K562 (cell line): ENCODE data around the gene NRXN3. TPM values are rescaled to one million over a fixed set of nuclear protein-coding genes. Genes with fewer than 3 reads are reported as not detected.

ENCODE experiments used
- ATAC-seq: fragments of 200-7000 bp; cut with Tn5 transposase; 3 replicates; pipeline ENCODE4 v1.9.1; 2020; ENCODE audit warnings: moderate library complexity
- BruUV-seq: library from RNA; stranded (reverse); fragments of 400-500 nt; replicated peaks from 2 replicates; lab custom pipeline; 2021; lab: Mats Ljungman, UMichigan
- CTCF ChIA-PET: fragments of 300-600 bp; formaldehyde crosslinking; extraction: SDS; loops from one replicate; lab custom pipeline; 2021; ENCODE audit warnings: low intra/inter-chr PET ratio; lab: Yijun Ruan, JAX
- POLR2A ChIA-PET: fragments of 300-600, 350-650 bp; sonication (Branson Sonifier 250); formaldehyde crosslinking; extraction: SDS; loops from one replicate; lab custom pipeline; 2021; ENCODE audit warnings: antibody characterized with exemption, inconsistent platforms; lab: Yijun Ruan, JAX
- DNase-seq, 4 experiments: peaks; one replicate each; pipeline versions ENCODE4 v3.0.0 to v3.0.0-alpha.2; 2011 to 2018; ENCODE audit warnings: low spot score in 3 of 4, mixed read lengths in 3 of 4; ENCODE audit errors: extremely low read depth in 1 of 4
- FAIRE-seq: peaks from 2 replicates; lab custom pipeline; 2011; peaks lifted over from hg19 to GRCh38; lab: Jason Lieb, UNC
- H2AFZ ChIP-seq: 2 replicates; pipeline ENCODE4 v1.6.0; 2011; ENCODE audit warnings: low read depth, low read length, control low read depth, inconsistent platforms
- H3K27ac ChIP-seq: fragments of 200-600 bp; 3 replicates; pipeline ENCODE4 v1.8.0; 2011; ENCODE audit warnings: low read depth, mild to moderate bottlenecking, control low read depth, inconsistent platforms, low read length, moderate library complexity, mixed read lengths; ENCODE audit errors: extremely low read depth
- H3K27me3 ChIP-seq, 2 experiments: fragments of 300-600 bp in 1 of 2; 2 replicates in 1 of 2; 3 replicates in 1 of 2; pipeline versions ENCODE4 v1.6.0 to v1.8.0; 2011; ENCODE audit warnings: inconsistent platforms in 2 of 2, low read length in 2 of 2, mild to moderate bottlenecking in 1 of 2, mixed read lengths in 1 of 2, moderate library complexity in 1 of 2; ENCODE audit not compliant: control insufficient read depth in 2 of 2, insufficient read depth in 2 of 2
- H3K36me3 ChIP-seq: fragments of 300-600 bp; 3 replicates; pipeline ENCODE4 v1.8.0; 2011; ENCODE audit warnings: mild to moderate bottlenecking, low read length, inconsistent platforms; ENCODE audit not compliant: control insufficient read depth, insufficient read depth
- H3K4me1 ChIP-seq, 2 experiments: fragments of 200-600 bp in 1 of 2; replicated peaks in 1 of 2; 2 replicates in 1 of 2; 3 replicates in 1 of 2; pipeline versions ENCODE4 v1.5.1 to v1.8.0; 2011; ENCODE audit warnings: inconsistent platforms in 2 of 2, low read length in 2 of 2, mild to moderate bottlenecking in 1 of 2, mixed read lengths in 1 of 2, moderate library complexity in 1 of 2; ENCODE audit not compliant: control insufficient read depth in 2 of 2, insufficient read depth in 2 of 2
- H3K4me2 ChIP-seq: 2 replicates; pipeline ENCODE4 v1.6.1; 2011; ENCODE audit warnings: low read length, control low read depth, inconsistent platforms, mixed read lengths; ENCODE audit not compliant: insufficient read depth
- H3K4me3 ChIP-seq: fragments of 200-600 bp; sonication (generic), shearing (Covaris generic); 2 replicates; pipeline ENCODE4 v1.5.1; 2016; ENCODE audit warnings: control low read depth, inconsistent platforms
- H3K79me2 ChIP-seq: fragments of 200-600 bp; 3 replicates; pipeline ENCODE4 v1.8.0; 2011; ENCODE audit warnings: low read length, inconsistent platforms; ENCODE audit not compliant: control insufficient read depth, insufficient read depth
- H3K9ac ChIP-seq, 2 experiments: 2 replicates each; pipeline versions ENCODE4 v1.6.0 to v1.6.1; 2011; ENCODE audit warnings: low read depth in 2 of 2, low read length in 2 of 2, control low read depth in 1 of 2, inconsistent platforms in 1 of 2, mild to moderate bottlenecking in 1 of 2, mixed read lengths in 1 of 2; ENCODE audit not compliant: insufficient read depth in 1 of 2
- H3K9me1 ChIP-seq: one replicate; pipeline ENCODE4 v1.6.0; 2011; ENCODE audit warnings: inconsistent platforms, mild to moderate bottlenecking, low read length, moderate library complexity; ENCODE audit not compliant: control insufficient read depth, insufficient read depth
- H3K9me3 ChIP-seq: replicated peaks from 2 replicates; pipeline ENCODE4 v1.5.1; 2011; ENCODE audit warnings: low read depth, low read length, inconsistent platforms; ENCODE audit not compliant: control insufficient read depth, insufficient read depth
- H4K20me1 ChIP-seq: replicated peaks from 2 replicates; pipeline ENCODE4 v1.6.1; 2011; ENCODE audit warnings: low read length, inconsistent platforms, mixed read lengths; ENCODE audit not compliant: control insufficient read depth, insufficient read depth
- EGR1 ChIP-seq: fragments of 450-650 bp; conservative IDR thresholded peaks from 2 replicates; pipeline ENCODE4 v1.6.1; 2017; ENCODE audit warnings: mild to moderate bottlenecking
- HDAC8 ChIP-seq: fragments of 450-650 bp; IDR thresholded peaks from 2 replicates; pipeline ENCODE4 v1.6.1; 2016; ENCODE audit warnings: mild to moderate bottlenecking, missing genetic modification characterization, moderate library complexity, missing compliant biosample characterization
- NR2C1 ChIP-seq, 2 experiments: fragments of 450-650 bp; IDR thresholded peaks; 2 replicates each; pipeline ENCODE4 v1.6.1; 2017; ENCODE audit warnings: mild to moderate bottlenecking in 2 of 2, antibody characterized with exemption in 1 of 2, inconsistent platforms in 1 of 2, missing compliant biosample characterization in 1 of 2, missing genetic modification characterization in 1 of 2
- RHOXF2B ChIP-seq: fragments of 250-450 bp; sonication (Bioruptor Pico); conservative IDR thresholded peaks from 2 replicates; pipeline ENCODE4 v1.5.1; 2021
- ZC3H8 ChIP-seq: fragments of 450-650 bp; IDR thresholded peaks from 2 replicates; pipeline ENCODE4 v1.6.1; 2017
- ZKSCAN3 ChIP-seq: fragments of 250-450 bp; sonication (Bioruptor Pico); IDR thresholded peaks from 2 replicates; pipeline ENCODE4 v1.4.0; 2020
- WGBS: fragments of 100-300 bp; shearing (Covaris generic); methylation state at CpG from one replicate; pipeline ENCODE4 v1.1.6; 2016; ENCODE audit warnings: low coverage, mixed read lengths; ENCODE audit not compliant: insufficient coverage; ENCODE audit errors: missing lambda C conversion rate; 5-methylcytosine and 5-hydroxymethylcytosine counted together
- in situ Hi-C: fragments of 300-500 bp; cut with MboI; formaldehyde crosslinking; loops from 4 replicates; pipeline ENCODE4 v1.15.0; 2018; ENCODE audit warnings: inconsistent platforms, mixed read lengths
- intact Hi-C: fragments of 100-400 bp; cut with micrococcal nuclease; formaldehyde crosslinking; loops from 2 replicates; pipeline ENCODE4 v1.14.2; 2022
- polyA plus RNA-seq, 8 experiments: library from polyadenylated mRNA; depleted of rRNA in 4 of 8; stranded (reverse) in 5 of 8; unstranded in 3 of 8; fragments of >200 nt; fragmentation: Nextera tagmentation in 2 of 8; fragmentation: Illumina TruSeq in 1 of 8; extraction: Ambion mirVana in 2 of 8; extraction: Trizol in 1 of 8; gene quantifications; 2 replicates each; pipeline versions ENCODE4 v1.2.1 to v1.2.3, GENCODE V29; 2011 to 2014; ENCODE audit warnings: inconsistent platforms in 1 of 8, missing spikeins in 1 of 8
- total RNA-seq, 7 experiments: library from RNA; depleted of rRNA in 6 of 7; stranded (reverse); fragments of >200 nt in 6 of 7; fragmentation: Illumina TruSeq in 2 of 7; extraction: Trizol in 2 of 7; gene quantifications; 2 replicates each; pipeline versions ENCODE4 v1.2.1 to v1.2.3, GENCODE V29; 2011 to 2021; ENCODE audit warnings: low replicate concordance in 1 of 7
- TF ChIP-seq, protein P1 (sequence below): sonication (generic); formaldehyde crosslinking; IDR thresholded peaks from 2 replicates; pipeline ENCODE4 v1.5.0; 2020; ENCODE audit warnings: missing genetic modification reagents
- TF ChIP-seq, protein P2 (sequence below): fragments of 450-650 bp; formaldehyde crosslinking; conservative IDR thresholded peaks from 2 replicates; pipeline ENCODE4 v1.4.0; 2022; ENCODE audit warnings: mild to moderate bottlenecking, missing genetic modification characterization
- TF ChIP-seq, protein P3 (sequence below): sonication (generic); formaldehyde crosslinking; IDR thresholded peaks from 2 replicates; pipeline ENCODE4 v1.8.0; 2022; ENCODE audit warnings: missing genetic modification reagents, mild to moderate bottlenecking, moderate library complexity, borderline replicate concordance
- TF ChIP-seq, protein P4 (sequence below): IDR thresholded peaks from 2 replicates; pipeline ENCODE4 v1.6.1; 2011; ENCODE audit not compliant: insufficient read length; ENCODE audit errors: extremely low read depth
- TF ChIP-seq, protein P5 (sequence below): fragments of 250-450 bp; sonication (Bioruptor Pico); IDR thresholded peaks from 2 replicates; pipeline ENCODE4 v1.8.0; 2021; ENCODE audit warnings: mild to moderate bottlenecking, moderate library complexity
- TF ChIP-seq, protein P6 (sequence below): sonication (generic); formaldehyde crosslinking; IDR thresholded peaks from 2 replicates; pipeline ENCODE4 v1.8.0; 2022; ENCODE audit warnings: mild to moderate bottlenecking, missing genetic modification reagents
- TF ChIP-seq, protein P7 (sequence below): fragments of 450-650 bp; conservative IDR thresholded peaks from 2 replicates; pipeline ENCODE4 v1.6.1; 2016; ENCODE audit warnings: missing genetic modification characterization, low read depth, mild to moderate bottlenecking, control low read depth, missing compliant biosample characterization

The NRXN3 gene
- total and polyA plus RNA-seq, 9 of the 15 experiments (the other 6 are each of a cell fraction or from before 2014, with no cell fraction given): 0.09 TPM; not detected in 8

DNA sequence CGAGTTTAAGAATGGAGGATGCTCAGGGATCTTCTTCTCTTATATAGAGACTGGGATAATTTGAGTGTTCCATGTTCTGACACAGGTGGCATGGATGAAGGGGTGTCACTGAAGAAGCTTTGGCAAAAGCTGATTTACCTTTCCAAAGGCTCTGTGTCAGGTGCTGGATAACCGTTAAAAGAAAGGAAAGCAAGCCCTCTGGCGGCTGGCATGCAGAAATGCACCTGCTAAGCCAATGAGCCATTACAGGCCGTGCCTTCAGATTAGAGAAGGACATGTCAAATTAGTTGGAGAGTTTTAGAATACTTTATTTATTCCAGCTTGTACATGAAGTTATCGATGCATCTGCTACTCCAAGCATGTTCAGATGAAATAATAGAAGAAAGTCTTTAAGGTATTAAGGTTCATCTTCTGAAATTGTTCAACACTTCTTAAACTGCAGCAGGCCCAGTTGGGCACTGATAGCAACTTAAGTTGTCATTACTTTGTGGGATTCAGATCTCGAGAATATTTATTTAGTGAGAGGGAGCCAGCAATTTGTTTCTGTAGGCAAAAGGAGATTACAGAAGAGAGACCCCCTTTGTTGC lies 678.2 kb downstream of the NRXN3 start (continued):
- TF ChIP-seq, protein P1, sequence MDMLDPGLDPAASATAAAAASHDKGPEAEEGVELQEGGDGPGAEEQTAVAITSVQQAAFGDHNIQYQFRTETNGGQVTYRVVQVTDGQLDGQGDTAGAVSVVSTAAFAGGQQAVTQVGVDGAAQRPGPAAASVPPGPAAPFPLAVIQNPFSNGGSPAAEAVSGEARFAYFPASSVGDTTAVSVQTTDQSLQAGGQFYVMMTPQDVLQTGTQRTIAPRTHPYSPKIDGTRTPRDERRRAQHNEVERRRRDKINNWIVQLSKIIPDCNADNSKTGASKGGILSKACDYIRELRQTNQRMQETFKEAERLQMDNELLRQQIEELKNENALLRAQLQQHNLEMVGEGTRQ (CRISPR knock-in tag): no peak
- TF ChIP-seq NR2C1 (IDR thresholded peaks at IDR 0.05) (no peak), NR2C1 (tag; IDR thresholded peaks at IDR 0.05) (no peak), HDAC8 (tag) (no peak)
- TF ChIP-seq, protein P2, sequence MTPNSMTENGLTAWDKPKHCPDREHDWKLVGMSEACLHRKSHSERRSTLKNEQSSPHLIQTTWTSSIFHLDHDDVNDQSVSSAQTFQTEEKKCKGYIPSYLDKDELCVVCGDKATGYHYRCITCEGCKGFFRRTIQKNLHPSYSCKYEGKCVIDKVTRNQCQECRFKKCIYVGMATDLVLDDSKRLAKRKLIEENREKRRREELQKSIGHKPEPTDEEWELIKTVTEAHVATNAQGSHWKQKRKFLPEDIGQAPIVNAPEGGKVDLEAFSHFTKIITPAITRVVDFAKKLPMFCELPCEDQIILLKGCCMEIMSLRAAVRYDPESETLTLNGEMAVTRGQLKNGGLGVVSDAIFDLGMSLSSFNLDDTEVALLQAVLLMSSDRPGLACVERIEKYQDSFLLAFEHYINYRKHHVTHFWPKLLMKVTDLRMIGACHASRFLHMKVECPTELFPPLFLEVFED (CRISPR knock-in tag): no peak

DNA sequence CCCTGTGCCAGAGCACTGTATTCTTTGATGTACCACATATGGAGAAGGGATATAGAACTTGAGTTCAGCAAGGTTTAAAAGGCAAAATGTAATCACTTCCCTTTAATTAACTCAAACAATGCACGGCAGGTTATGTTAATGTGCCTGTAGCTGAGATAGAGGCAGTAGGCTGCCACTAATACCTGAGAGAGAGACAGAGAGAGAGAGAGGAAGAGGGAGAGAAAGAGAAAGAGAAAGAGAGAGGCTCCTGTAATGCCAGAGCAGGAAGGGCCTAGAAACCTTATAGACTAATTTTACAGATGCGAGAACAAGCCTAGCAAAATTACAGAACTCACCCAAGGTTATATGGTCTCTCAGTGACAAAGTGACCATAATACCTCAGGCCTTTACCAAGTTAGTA lies 679.8 kb downstream of the NRXN3 start:
- ChIA-PET POLR2A (no interaction called here), CTCF (no interaction called here)
- Histone ChIP-seq H3K9me3 (no peaks in the 10 kb centered on the region), H2AFZ (no peak overlapping the region), H3K4me1 (no peaks in the 10 kb centered on the region), H3K9me1 (no peaks in the 10 kb centered on the region), H3K36me3 (no peaks in the 10 kb centered on the region), H3K79me2 (no peaks in the 10 kb centered on the region), H3K4me2 (no peak overlapping the region), H3K27ac (no peak overlapping the region), H3K4me3 (no peak overlapping the region), H4K20me1 (no peaks in the 10 kb centered on the region), H3K9ac (no peak overlapping the region), H3K27me3 (no peaks in the 10 kb centered on the region)
- no TSS peak for BruUV-seq
- in situ Hi-C loops (no loop called here), intact Hi-C loops (no loop called here)
- WGBS: 0% methylated on average over 1 of the region's 2 CpGs
- ATAC-seq: no peak
- DNase-seq: no peak
- FAIRE-seq: no peak
- TF ChIP-seq ZKSCAN3 (CRISPR knock-in tag) (no peak), RHOXF2B (no peak), ZC3H8 (no peak), EGR1 (no peak)
- TF ChIP-seq, protein P3, sequence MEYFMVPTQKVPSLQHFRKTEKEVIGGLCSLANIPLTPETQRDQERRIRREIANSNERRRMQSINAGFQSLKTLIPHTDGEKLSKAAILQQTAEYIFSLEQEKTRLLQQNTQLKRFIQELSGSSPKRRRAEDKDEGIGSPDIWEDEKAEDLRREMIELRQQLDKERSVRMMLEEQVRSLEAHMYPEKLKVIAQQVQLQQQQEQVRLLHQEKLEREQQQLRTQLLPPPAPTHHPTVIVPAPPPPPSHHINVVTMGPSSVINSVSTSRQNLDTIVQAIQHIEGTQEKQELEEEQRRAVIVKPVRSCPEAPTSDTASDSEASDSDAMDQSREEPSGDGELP (CRISPR knock-in tag): no peak
- TF ChIP-seq, protein P4, sequence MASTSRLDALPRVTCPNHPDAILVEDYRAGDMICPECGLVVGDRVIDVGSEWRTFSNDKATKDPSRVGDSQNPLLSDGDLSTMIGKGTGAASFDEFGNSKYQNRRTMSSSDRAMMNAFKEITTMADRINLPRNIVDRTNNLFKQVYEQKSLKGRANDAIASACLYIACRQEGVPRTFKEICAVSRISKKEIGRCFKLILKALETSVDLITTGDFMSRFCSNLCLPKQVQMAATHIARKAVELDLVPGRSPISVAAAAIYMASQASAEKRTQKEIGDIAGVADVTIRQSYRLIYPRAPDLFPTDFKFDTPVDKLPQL: no peak
- TF ChIP-seq, protein P5, sequence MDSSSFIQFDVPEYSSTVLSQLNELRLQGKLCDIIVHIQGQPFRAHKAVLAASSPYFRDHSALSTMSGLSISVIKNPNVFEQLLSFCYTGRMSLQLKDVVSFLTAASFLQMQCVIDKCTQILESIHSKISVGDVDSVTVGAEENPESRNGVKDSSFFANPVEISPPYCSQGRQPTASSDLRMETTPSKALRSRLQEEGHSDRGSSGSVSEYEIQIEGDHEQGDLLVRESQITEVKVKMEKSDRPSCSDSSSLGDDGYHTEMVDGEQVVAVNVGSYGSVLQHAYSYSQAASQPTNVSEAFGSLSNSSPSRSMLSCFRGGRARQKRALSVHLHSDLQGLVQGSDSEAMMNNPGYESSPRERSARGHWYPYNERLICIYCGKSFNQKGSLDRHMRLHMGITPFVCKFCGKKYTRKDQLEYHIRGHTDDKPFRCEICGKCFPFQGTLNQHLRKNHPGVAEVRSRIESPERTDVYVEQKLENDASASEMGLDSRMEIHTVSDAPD (CRISPR knock-in tag): no peak
- TF ChIP-seq, protein P6, sequence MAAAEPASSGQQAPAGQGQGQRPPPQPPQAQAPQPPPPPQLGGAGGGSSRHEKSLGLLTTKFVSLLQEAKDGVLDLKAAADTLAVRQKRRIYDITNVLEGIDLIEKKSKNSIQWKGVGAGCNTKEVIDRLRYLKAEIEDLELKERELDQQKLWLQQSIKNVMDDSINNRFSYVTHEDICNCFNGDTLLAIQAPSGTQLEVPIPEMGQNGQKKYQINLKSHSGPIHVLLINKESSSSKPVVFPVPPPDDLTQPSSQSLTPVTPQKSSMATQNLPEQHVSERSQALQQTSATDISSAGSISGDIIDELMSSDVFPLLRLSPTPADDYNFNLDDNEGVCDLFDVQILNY (CRISPR knock-in tag): no peak
- TF ChIP-seq, protein P7, sequence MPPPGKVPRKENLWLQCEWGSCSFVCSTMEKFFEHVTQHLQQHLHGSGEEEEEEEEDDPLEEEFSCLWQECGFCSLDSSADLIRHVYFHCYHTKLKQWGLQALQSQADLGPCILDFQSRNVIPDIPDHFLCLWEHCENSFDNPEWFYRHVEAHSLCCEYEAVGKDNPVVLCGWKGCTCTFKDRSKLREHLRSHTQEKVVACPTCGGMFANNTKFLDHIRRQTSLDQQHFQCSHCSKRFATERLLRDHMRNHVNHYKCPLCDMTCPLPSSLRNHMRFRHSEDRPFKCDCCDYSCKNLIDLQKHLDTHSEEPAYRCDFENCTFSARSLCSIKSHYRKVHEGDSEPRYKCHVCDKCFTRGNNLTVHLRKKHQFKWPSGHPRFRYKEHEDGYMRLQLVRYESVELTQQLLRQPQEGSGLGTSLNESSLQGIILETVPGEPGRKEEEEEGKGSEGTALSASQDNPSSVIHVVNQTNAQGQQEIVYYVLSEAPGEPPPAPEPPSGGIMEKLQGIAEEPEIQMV (tag): no peak
